Loucy (cell line): ENCODE data around the gene KCTD19.

Experiments
- H2AFZ ChIP-seq: fragments of 200-600 bp; sonication (generic); 2 replicates; pipeline ENCODE4 v1.6.0; 2016; ENCODE audit warnings: antibody characterized with exemption, mild to moderate bottlenecking, low read length, moderate library complexity
- H3F3A ChIP-seq: fragments of 200-600 bp; 2 replicates; pipeline ENCODE4 v1.6.0; 2016; ENCODE audit warnings: antibody characterized with exemption, low read depth, mild to moderate bottlenecking
- H3K27me3 ChIP-seq: fragments of 200-600 bp; sonication (generic); 2 replicates; pipeline ENCODE4 v1.6.1; 2014; ENCODE audit warnings: low read length, mild to moderate bottlenecking; ENCODE audit not compliant: insufficient read depth, poor library complexity, severe bottlenecking
- H3K36me3 ChIP-seq: fragments of 200-600 bp; sonication (generic); 2 replicates; pipeline ENCODE4 v1.6.1; 2016; ENCODE audit warnings: low read length; ENCODE audit not compliant: insufficient read depth
- H3K4me1 ChIP-seq: fragments of 200-600 bp; sonication (generic); 2 replicates; pipeline ENCODE4 v1.5.1; 2014; ENCODE audit warnings: low read length, mild to moderate bottlenecking; ENCODE audit not compliant: insufficient read depth, poor library complexity, severe bottlenecking
- H3K4me2 ChIP-seq: fragments of 200-600 bp; sonication (generic); 2 replicates; pipeline ENCODE4 v1.6.0; 2014; ENCODE audit warnings: antibody characterized with exemption, low read length, low read depth, mild to moderate bottlenecking; ENCODE audit not compliant: poor library complexity, severe bottlenecking
- H3K4me3 ChIP-seq: fragments of 200-600 bp; sonication (generic); 2 replicates; pipeline ENCODE4 v1.5.1; 2014; ENCODE audit warnings: low read length, mild to moderate bottlenecking, mixed read lengths; ENCODE audit not compliant: poor library complexity, severe bottlenecking
- H3K79me2 ChIP-seq: fragments of 200-600 bp; sonication (generic); 2 replicates; pipeline ENCODE4 v1.6.1; 2014; ENCODE audit warnings: low read length; ENCODE audit not compliant: insufficient read depth
- H3K9ac ChIP-seq: fragments of 200-600 bp; sonication (generic); 2 replicates; pipeline ENCODE4 v1.6.0; 2014; ENCODE audit warnings: mild to moderate bottlenecking, low read depth, low read length, moderate library complexity; ENCODE audit not compliant: poor library complexity, severe bottlenecking
- H3K9me2 ChIP-seq: fragments of 200-600 bp; sonication (generic); replicated peaks from 2 replicates; pipeline ENCODE4 v1.6.1; 2016; ENCODE audit warnings: low read depth, low read length, mixed read lengths
- H3K9me3 ChIP-seq: fragments of 200-600 bp; sonication (generic); 2 replicates; pipeline ENCODE4 v1.6.1; 2014; ENCODE audit warnings: mild to moderate bottlenecking, antibody characterized with exemption, low read length, low read depth; ENCODE audit not compliant: insufficient read depth
- H4K20me1 ChIP-seq: fragments of 200-600 bp; sonication (generic); 2 replicates; pipeline ENCODE4 v1.6.0; 2014; ENCODE audit warnings: antibody characterized with exemption, low read length, mild to moderate bottlenecking; ENCODE audit not compliant: insufficient read depth, poor library complexity, severe bottlenecking
- EZH2phosphoT487 ChIP-seq: fragments of 200-600 bp; IDR thresholded peaks from 2 replicates; pipeline ENCODE4 v1.6.1; 2018; ENCODE audit warnings: antibody characterized with exemption, mild to moderate bottlenecking, moderate library complexity, borderline replicate concordance
- TF ChIP-seq, protein P1 (sequence below): fragments of 200-600 bp; sonication (generic); conservative IDR thresholded peaks from 2 replicates; pipeline ENCODE4 v1.5.1; 2014; ENCODE audit warnings: mild to moderate bottlenecking, antibody characterized with exemption, low read length

The KCTD19 gene

DNA sequence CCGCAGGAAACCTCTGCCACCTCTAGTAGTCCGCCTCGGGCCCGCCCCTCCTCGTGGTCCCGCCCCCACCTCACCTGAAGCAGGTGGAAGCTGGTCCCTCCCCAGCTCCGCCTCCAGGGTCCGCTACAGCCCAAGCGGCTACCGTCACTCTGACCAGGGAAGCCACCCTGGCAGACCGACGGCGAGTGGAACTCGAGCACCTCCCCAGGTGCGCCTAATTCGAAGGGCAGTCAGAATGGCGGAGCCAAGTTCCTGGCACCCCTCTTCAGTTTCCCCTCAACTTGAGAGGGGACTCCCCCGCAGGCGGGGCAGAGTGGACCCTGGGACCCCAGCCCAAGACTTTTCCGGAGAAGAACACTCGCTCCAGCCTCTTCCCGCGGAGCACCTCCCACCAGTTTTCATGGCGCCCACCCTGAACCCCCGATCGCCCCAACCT, 79.8 kb downstream of the KCTD19 start:
- Histone ChIP-seq H3K9me3 (no peaks in the 10 kb centered on the region), H3K36me3 (no peaks in the 10 kb centered on the region), H3K27me3 (no peaks in the 10 kb centered on the region), H2AFZ (peak overlapping the region; percentile 86), H3K79me2 (peaks cover 40% of the 10 kb centered on the region; the same call in 1 of the 2 replicates), H4K20me1 (peaks cover 19% of the 10 kb centered on the region), H3K4me2 (peak overlapping the region; percentile 99), H3F3A (peaks cover 8% of the 10 kb centered on the region), H3K9ac (peak overlapping the region; percentile 83), H3K9me2 (no peaks in the 10 kb centered on the region), H3K4me3 (peak overlapping the region; percentile 88), H3K4me1 (peaks cover 71% of the 10 kb centered on the region)
- TF ChIP-seq, protein P1, sequence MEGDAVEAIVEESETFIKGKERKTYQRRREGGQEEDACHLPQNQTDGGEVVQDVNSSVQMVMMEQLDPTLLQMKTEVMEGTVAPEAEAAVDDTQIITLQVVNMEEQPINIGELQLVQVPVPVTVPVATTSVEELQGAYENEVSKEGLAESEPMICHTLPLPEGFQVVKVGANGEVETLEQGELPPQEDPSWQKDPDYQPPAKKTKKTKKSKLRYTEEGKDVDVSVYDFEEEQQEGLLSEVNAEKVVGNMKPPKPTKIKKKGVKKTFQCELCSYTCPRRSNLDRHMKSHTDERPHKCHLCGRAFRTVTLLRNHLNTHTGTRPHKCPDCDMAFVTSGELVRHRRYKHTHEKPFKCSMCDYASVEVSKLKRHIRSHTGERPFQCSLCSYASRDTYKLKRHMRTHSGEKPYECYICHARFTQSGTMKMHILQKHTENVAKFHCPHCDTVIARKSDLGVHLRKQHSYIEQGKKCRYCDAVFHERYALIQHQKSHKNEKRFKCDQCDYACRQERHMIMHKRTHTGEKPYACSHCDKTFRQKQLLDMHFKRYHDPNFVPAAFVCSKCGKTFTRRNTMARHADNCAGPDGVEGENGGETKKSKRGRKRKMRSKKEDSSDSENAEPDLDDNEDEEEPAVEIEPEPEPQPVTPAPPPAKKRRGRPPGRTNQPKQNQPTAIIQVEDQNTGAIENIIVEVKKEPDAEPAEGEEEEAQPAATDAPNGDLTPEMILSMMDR: no peak
- no peak for TF ChIP-seq EZH2phosphoT487

- Histone ChIP-seq H3K4me2 (peak overlapping the region; percentile 99), H3K9me2 (no peaks in the 10 kb centered on the region), H4K20me1 (peaks cover 19% of the 10 kb centered on the region), H3K9ac (peak overlapping the region; percentile 83), H2AFZ (peak overlapping the region; percentile 86), H3K9me3 (no peaks in the 10 kb centered on the region), H3K4me3 (peak overlapping the region; percentile 88), H3K4me1 (peaks cover 77% of the 10 kb centered on the region), H3K79me2 (peaks cover 46% of the 10 kb centered on the region; the same call in 1 of the 2 replicates), H3K36me3 (no peaks in the 10 kb centered on the region), H3F3A (peaks cover 8% of the 10 kb centered on the region), H3K27me3 (no peaks in the 10 kb centered on the region)
- TF ChIP-seq, protein P1: peak; percentile 44
- no peak for TF ChIP-seq EZH2phosphoT487
Measured at GRCh38 chr16:67246081-67246755, 80.3 kb downstream of the KCTD19 start.

- peak overlapping the region; percentile 99 for H3K4me2 ChIP-seq
- peak overlapping the region; percentile 83 for H3K9ac ChIP-seq
- no peak for TF ChIP-seq EZH2phosphoT487
- TF ChIP-seq, protein P1: no peak
- peaks cover 19% of the 10 kb centered on the region for H4K20me1 ChIP-seq
- H3K4me1 ChIP-seq: peaks cover 79% of the 10 kb centered on the region
- no peaks in the 10 kb centered on the region for H3K9me2 ChIP-seq
- H3F3A ChIP-seq: peaks cover 8% of the 10 kb centered on the region
- H3K36me3 ChIP-seq: no peaks in the 10 kb centered on the region
- peaks cover 48% of the 10 kb centered on the region; the same call in 1 of the 2 replicates for H3K79me2 ChIP-seq
- H3K4me3 ChIP-seq: peak overlapping the region; percentile 88
- H2AFZ ChIP-seq: no peak overlapping the region
- no peaks in the 10 kb centered on the region for H3K27me3 ChIP-seq
- H3K9me3 ChIP-seq: no peaks in the 10 kb centered on the region
Measured at GRCh38 chr16:67245674-67246080, 80.9 kb downstream of the KCTD19 start.
